KG1 (cell line): ENCODE results near the gene POU2F3.

ENCODE experiments used
- DNase-seq: peaks from one replicate; lab custom pipeline; 2025; lab: John Stamatoyannopoulos, UW

The POU2F3 gene

GRCh38 chr11:120324932-120325810 is 85.2 kb downstream of the POU2F3 start, which contains the start of gene TLCD5:
Gene TLCD5 (plus strand): TSS chr11:120325299. CDS start chr11:120327442, 2,143 bp downstream.
- no peak for DNase-seq

- no peak for DNase-seq
Observed at GRCh38 chr11:120326228-120326627, 86.3 kb downstream of the POU2F3 start.

- DNase-seq = no peak
Observed at GRCh38 chr11:120326845-120327281, 86.9 kb downstream of the POU2F3 start.

- DNase-seq = no peak
Observed at GRCh38 chr11:120327311-120327710, 87.4 kb downstream of the POU2F3 start.

- DNase-seq = no peak
Observed at GRCh38 chr11:120329556-120329955, 89.6 kb downstream of the POU2F3 start.

- DNase-seq = no peak
Observed at GRCh38 chr11:120330045-120330444, 90.1 kb downstream of the POU2F3 start.

- no peak for DNase-seq
Observed at GRCh38 chr11:120331301-120331996, 91.5 kb downstream of the POU2F3 start.

- DNase-seq = no peak
Observed at GRCh38 chr11:120332822-120333716, 93.1 kb downstream of the POU2F3 start.

- DNase-seq = no peak
Observed at GRCh38 chr11:120333801-120334200, 93.9 kb downstream of the POU2F3 start.

GRCh38 chr11:120334332-120334731 is 94.4 kb downstream of the POU2F3 start:
- DNase-seq = no peak

GRCh38 chr11:120334894-120335462 is 95.0 kb downstream of the POU2F3 start:
- peak; percentile 87 for DNase-seq

GRCh38 chr11:120335556-120335907 is 95.6 kb downstream of the POU2F3 start:
- no peak for DNase-seq

GRCh38 chr11:120335908-120336640 is 96.1 kb downstream of the POU2F3 start, which contains the start of gene ARHGEF12:
Gene ARHGEF12 (plus strand): TSS chr11:120336413. CDS start chr11:120337244, 831 bp downstream.
- DNase-seq = peak; percentile 75

- DNase-seq = peak; percentile 31
Observed at GRCh38 chr11:120336641-120337354, 96.9 kb downstream of the POU2F3 start.

- DNase-seq = no peak
Observed at GRCh38 chr11:120337355-120338106, 97.6 kb downstream of the POU2F3 start.

GRCh38 chr11:120338107-120338933 is 98.4 kb downstream of the POU2F3 start:
- peak; percentile 35 for DNase-seq

GRCh38 chr11:120339394-120339890 is 99.5 kb downstream of the POU2F3 start:
- no peak for DNase-seq

- DNase-seq = no peak
Observed at GRCh38 chr11:120340529-120340928, 100.6 kb downstream of the POU2F3 start.
